NAMALWA (cell line): Measurements from ENCODE around the gene PRKAG2.

Source experiments
- DNase-seq: peaks from one replicate; pipeline ENCODE4 v3.0.0-alpha.2; 2015; ENCODE audit warnings: low spot score

The PRKAG2 gene

DNA sequence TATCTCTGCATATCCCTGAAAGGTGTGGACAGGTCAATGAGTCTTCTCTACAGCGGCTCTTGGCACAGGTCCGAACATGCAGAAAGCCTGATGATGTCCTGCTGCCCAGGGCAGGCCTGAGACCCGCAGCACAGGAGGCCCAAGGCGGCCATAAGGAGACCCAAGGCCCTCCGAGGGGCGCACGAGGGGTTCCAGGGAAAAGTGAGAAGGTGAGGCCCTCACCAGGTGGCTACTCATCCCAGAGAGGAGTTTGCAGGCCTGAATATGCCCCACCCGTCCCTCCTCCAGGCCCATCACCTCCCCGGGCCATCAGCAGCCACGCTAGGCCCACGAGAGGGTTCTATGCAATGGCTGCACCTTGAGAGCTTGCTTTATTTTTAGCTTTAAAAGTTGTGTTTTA is 183.8 kb downstream of the PRKAG2 start:
- DNase-seq = no peak

- no peak for DNase-seq
Measured at GRCh38 chr7:151692721-151693120, 184.2 kb downstream of the PRKAG2 start.

- no peak for DNase-seq
Measured at GRCh38 chr7:151691449-151691848, 185.5 kb downstream of the PRKAG2 start.

DNA sequence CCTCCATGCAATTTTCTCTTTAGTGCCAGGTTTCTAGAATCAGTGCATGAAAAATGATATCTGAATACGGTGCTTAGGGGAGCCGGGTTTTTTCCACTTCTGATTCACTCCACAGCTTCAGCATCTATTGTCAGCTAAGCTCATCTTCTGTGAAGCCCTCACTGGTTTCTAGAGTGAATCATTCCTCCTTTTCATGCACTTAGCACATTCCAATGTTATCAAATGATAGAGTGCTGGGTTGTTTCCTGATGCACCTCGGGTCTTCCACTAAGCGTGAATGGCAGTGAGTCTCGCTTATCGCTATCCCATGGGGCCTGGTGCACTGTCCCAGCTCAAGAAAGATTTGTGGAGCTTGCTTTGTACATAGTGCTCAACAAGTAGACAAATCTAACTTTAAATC is 186.3 kb downstream of the PRKAG2 start:
- DNase-seq = no peak

DNA sequence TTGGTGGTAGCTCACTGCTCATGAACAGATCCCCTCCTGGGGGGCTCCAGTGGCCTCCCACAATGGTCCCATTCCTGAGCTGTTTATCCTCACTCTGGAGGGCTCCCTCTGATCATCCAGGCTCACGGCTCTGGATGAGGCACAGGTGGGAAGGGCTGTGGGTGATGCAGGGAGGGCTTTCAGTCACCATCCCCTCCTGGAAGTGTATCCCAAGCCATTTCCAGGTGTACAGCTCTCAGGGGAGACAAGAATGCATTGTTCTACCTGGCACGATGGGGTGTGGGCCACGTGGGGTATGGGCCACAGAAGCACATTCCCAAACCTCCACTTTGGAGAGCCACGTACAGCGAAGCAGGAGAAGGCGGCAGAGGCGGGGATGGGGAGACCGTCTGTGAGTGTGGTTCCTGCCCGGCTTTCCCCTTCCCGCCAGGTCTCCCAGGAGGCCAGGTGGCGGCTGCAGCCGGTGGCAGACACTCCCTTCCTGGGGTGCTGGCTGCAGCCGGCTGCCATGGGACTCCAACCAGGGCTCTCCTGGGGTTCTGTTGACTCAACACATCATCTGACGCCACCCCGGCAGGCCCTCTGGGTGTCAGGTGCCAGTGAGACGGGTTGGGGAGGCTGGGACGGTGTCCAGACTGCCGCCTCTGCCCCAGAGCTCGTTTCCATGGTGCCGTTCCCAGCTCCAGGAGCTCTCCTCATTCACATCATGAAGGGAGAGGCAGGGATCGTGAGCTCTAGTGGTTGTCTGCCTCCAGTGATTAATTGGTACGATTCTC is 187.5 kb downstream of the PRKAG2 start:
- no peak for DNase-seq

GRCh38 chr7:151688236-151688780 is 188.6 kb downstream of the PRKAG2 start:
- DNase-seq = no peak

DNA sequence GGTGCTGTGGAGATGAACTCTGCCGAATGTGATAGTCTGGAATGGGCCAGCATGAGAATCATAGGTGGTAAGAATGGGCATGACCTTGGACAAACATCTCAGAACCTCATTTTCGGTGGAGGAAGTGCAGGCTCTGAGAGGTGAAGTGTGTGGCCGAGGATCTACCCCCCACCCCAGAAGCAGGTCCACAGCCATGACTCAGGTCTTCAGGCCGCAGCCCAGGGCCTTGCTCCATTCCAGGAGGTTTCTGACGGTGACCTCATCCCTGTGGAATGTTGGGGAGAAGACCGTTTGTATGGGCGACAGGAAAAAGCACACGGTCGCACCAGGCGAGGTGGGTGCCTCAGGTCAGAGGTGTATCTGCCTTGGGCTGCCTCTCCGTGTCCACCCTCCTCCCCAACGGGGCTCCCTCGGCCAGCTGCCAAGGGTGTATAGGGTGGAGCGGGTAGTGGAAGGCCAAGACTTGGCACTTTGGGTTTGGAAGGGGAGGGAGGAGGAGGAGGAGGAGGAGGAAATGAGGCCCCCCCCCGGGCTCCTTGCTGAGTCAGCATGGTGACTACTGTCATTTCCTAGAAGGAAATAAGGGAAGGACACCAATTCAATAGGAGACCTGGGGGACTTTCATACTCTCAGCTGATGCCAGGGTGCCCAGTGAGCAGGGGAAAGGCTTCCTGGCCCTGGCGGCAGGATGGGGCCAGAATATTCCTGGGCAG is 189.2 kb downstream of the PRKAG2 start:
- no peak for DNase-seq

DNA sequence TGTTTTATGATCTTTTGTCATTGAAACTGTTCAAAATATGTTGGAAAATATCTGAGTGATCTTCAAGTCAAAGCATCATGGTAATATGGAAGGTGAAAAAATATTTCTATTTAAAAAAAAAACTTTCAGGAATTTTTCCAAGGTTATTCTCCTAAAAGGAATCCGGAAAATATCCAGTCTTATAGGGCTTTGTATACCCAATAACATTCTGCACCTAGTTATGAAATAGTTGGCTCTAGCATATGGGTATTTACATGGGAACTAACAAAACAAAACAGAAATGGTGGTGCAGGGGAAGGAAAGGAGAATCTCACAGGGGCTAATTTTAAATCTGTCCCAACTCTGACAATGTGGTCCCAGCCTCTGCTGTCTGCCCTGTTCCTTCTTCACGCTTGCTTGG is 190.1 kb downstream of the PRKAG2 start:
- DNase-seq = no peak

GRCh38 chr7:151686016-151686766 is 190.7 kb downstream of the PRKAG2 start:
- DNase-seq = no peak

DNA sequence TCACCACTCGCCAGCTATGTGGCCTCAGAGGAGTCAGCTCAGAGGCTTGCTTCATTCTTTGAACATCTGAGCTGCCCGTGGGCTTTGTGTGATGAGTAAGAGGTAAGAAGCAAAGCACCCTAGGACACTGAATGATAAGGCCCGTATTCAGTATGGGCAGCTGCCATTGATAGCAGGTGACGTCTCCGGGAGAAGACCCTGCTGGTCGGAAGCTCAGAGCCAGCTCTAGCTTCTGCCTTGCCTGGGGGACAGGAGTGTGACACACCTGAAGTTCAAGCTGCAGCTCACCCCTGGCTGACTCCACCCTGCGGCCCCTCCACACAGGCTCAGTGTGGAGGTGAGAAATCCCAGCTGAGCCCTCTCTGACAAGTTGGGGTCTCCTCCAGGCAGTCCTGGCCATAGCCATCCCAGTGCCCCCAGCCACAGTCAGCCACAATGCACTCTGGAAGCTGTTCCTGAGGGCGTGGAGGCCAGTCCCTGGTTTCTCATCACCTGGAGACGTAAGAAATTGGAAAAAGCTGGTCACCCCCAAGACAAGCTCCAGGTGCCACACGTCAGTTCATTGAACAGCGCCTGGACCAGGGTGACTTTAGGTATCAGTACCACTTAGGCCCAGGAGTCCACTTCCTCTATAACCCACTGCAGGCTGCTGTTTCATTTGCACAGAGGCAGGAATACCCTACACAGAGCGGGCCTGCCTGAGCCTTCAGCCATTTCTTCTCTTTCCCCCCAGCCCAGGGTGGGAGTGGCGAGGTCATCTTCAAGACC is 192.3 kb downstream of the PRKAG2 start:
- DNase-seq = no peak

DNA sequence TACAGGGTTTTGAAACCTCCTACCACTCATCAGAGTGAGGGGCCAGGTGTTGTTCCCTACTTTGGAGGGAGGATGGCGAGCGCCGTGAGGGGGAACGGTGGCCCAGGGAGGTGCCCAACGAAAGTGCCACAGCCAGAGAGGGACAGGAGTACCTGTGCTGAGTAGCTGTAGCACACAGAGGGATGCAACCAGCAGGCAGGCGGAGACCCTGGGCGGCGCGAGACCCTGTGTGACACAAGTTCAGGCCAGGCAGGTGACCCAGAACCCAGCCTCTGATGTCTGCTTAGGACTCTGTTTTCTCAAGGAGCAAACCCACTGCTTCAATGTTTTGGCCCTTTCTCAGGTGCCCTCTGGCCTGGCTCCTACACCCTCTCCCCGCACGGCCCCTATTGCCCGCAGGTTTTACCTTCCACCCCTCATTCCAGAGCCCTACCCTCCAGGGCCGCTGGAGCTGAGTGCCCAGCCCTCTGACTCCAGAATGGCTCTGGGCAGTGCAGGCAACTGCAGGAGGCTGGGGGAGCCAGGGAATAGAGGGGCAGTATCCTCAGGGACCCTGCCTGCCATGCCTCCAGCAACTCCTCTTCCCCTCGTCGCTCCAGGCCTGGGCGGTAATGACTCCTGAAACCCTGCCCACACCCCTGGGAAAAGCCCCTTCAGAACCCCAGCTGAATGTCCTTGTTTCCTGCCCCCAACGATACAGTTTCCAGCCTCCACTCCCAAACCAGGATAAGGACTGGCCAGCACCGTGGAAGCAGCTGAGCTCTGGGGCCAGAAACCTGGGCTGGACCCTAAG is 193.1 kb downstream of the PRKAG2 start:
- DNase-seq = no peak

GRCh38 chr7:151682831-151683614 is 193.9 kb downstream of the PRKAG2 start:
- DNase-seq = no peak

GRCh38 chr7:151681726-151682125 is 195.2 kb downstream of the PRKAG2 start:
- DNase-seq = no peak

DNA sequence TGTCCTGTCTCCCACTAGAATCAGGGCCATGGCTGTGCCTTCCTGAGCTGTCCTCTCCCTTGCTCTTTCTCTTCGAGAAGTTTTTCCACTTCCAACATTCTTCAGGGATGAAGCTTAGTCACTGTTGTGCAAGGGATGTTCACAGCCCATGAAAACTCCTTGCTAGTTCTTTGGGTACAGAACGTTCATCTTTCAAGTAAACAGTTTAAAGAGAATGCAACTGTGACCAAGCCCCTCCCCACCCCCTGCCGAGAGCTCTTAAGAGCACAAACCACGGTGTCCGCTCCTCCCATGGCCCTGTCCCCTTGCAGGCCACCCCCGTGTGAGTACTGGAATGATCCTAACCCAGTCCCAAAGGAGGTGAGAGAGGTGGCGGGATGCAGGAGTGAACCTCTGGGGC is 196.1 kb downstream of the PRKAG2 start:
- DNase-seq = no peak

- no peak for DNase-seq
Measured at GRCh38 chr7:151679881-151680612, 196.9 kb downstream of the PRKAG2 start.

DNA sequence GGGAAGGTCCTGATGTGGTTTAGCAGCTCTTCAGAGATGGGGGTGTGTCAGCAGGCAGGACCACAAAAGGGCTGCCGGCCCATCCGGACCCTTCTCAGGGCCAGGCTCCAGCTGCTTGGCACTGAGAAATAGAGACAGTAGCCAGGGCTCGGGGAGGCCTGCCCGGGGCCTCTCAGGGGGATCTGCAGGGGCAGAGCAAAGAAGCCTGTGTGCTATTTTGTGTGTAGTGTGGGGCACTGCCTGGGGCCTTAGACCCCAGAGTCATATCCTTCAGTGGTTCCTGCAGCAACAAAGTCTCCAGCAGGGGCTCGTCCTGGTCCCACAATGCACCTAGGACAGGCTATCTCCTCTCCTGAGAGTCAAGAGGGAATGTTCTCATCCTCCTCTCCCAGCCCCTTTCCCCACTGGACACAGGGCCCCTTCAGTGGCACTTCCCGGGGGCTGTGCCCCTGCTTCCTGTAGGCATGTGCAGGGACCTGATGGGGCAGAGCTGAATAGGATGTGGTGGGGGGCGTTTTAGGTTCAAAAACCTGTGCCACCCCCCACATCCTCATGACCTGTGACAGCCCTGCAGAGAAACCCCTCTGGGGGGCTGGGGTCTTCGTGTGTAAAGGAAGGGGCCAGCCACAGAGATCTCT is 197.7 kb downstream of the PRKAG2 start:
- no peak for DNase-seq

DNA sequence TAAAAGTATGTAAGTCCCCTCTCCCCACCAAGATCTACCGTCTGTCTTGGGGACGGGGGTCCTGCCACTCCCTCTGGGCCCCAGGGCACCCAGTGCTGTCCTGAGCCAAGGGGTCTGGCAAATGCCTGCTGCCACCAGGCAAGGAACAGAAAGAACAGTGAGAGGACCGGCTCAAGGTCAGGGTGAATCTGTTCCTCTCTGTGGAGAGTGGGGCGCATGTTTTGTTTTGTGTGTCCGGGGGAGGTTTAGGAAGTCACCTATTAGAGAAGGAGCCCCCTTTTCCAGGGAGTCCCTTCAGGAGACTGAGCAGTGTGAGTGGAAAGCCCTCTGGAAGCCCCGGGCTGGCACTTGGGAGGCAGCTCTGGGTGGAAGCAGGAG is 198.7 kb downstream of the PRKAG2 start:
- no peak for DNase-seq

DNA sequence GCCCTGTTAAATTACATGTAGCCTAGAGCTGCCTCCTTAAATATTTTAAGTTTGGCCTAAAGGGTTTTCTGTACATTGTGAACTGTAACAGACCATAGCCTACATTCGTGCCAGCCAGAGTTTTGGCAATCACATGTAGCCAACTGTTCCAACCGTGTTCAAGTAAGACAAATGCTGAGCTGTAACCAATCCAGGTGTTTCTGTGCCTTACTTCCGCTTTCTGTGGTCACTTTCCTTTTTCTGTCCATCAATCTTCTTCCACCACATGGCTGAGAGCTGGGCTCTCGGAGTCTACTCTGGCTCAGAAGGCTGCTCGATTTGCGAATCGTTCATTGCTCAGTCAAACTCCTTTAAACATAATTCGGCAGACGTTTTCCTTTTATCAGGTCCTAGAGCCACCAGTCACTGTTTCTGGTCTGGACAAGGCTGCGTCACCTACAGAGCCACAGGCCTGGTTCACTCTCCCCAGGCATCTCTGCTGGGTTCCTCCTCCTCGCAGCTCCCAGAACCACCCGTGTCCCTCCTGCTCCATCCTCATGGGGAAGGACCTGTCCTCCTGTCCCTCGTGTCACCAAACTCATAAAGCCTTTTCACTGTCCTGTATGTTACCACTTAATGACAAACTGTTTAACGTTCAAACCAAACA is 199.2 kb downstream of the PRKAG2 start:
- DNase-seq = peak; percentile 9

DNA sequence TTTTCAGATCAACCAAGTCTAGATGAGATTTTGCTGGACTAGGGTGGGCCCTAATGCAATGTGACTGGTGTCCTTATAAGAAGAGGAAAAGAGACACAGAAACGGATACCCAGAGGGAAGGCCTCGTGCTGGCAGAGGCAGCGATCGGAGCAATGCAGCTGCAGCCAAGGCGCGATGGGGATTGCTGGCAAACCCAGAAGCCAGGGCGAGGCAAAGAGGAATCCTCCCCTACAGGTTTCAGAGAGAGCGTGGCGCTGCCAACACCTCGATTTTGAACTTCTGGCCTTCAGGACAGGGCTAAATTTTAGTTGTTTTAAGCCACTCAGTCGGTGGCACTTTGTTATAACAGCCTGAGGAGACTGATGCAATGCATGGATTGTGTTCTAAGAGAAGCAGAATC is 200.2 kb downstream of the PRKAG2 start:
- DNase-seq = no peak
